Heart left ventricle (tissue), 16 donors: ENCODE measurements around the gene ZFYVE27. TPM values are rescaled to one million over a fixed set of nuclear protein-coding genes. Genes with fewer than 3 reads are reported as not detected.
A peak's percentile ranks its signal among the peaks of the same experiment; 100 is the strongest.

ENCODE experiments used
- ATAC-seq, 4 donors: fragments of 200-7000 bp; cut with Tn5 transposase; one replicate each; pipeline ENCODE4 v1.9.1; 2020 to 2022; ENCODE audit warnings: moderate library complexity in 4 of 4, mild to moderate bottlenecking in 3 of 4, moderate number of reproducible peaks in 1 of 4
- DNase-seq, 5 donors: peaks; one replicate each; pipeline ENCODE4 v3.0.0-alpha.2; 2020
- H3K27ac ChIP-seq, 12 donors: fragments of 200-600 bp; sonication (generic) in 4 of 12; one replicate each; pipeline versions ENCODE4 v1.5.0 to v1.8.0; 2016 to 2022; ENCODE audit warnings: mild to moderate bottlenecking in 2 of 12
- H3K27me3 ChIP-seq, 9 donors: fragments of 200-600 bp; sonication (generic) in 2 of 9; one replicate each; pipeline versions ENCODE4 v1.5.1 to v1.8.0; 2016 to 2022; ENCODE audit warnings: mild to moderate bottlenecking in 3 of 9
- H3K36me3 ChIP-seq, 9 donors: fragments of 200-600 bp; sonication (generic) in 2 of 9; one replicate each; pipeline versions ENCODE4 v1.5.0 to v1.8.0; 2018 to 2022; ENCODE audit warnings: mild to moderate bottlenecking in 2 of 9
- H3K4me1 ChIP-seq, 12 donors: fragments of 200-600 bp; sonication (generic) in 4 of 12; one replicate each; pipeline versions ENCODE4 v1.5.0 to v1.8.0; 2016 to 2022; ENCODE audit warnings: mild to moderate bottlenecking in 3 of 12
- H3K4me3 ChIP-seq, 12 donors: fragments of 200-600 bp; sonication (generic) in 4 of 12; one replicate each; pipeline versions ENCODE4 v1.5.0 to v1.8.0; 2017 to 2022; ENCODE audit warnings: mild to moderate bottlenecking in 9 of 12, moderate library complexity in 4 of 12
- H3K9me3 ChIP-seq, 12 donors: fragments of 200-600 bp; sonication (generic) in 4 of 12; one replicate each; pipeline versions ENCODE4 v1.5.0 to v1.8.0; 2016 to 2022; ENCODE audit warnings: mild to moderate bottlenecking in 1 of 12
- CTCF ChIP-seq, 12 donors: fragments of 200-600 bp; sonication (generic) in 4 of 12; IDR thresholded peaks; one replicate each; pipeline versions ENCODE4 v1.5.0 to v1.8.0; 2018 to 2022; ENCODE audit warnings: antibody characterized with exemption in 12 of 12, mild to moderate bottlenecking in 5 of 12
- POLR2A ChIP-seq, 2 donors: fragments of 450-650 bp; IDR thresholded peaks; one replicate each; pipeline ENCODE4 v1.6.1; 2017; ENCODE audit warnings: antibody characterized with exemption in 2 of 2, mild to moderate bottlenecking in 2 of 2, moderate library complexity in 2 of 2
- WGBS, 4 donors: extraction: QIAGEN DNeasy Blood & Tissue Kit in 2 of 4; methylation state at CpG; one replicate each; pipeline versions ENCODE4 v1.1.5 to v1.1.7; 2013 to 2018; 5-methylcytosine and 5-hydroxymethylcytosine counted together
- intact Hi-C, 10 donors: fragments of 100-400 bp; cut with DNase I; formaldehyde crosslinking; loops; one replicate each; pipeline versions ENCODE4 v1.11.1 to v1.14.2; 2022
- polyA plus RNA-seq, 2 donors: library from polyadenylated mRNA; stranded (reverse); fragments of 200-250 nt; gene quantifications; one replicate each; pipeline ENCODE4 v1.2.3, GENCODE V29; 2013
- total RNA-seq, 9 donors: library from RNA; depleted of rRNA in 2 of 9; stranded (reverse); fragments of >200 nt in 2 of 9; fragmentation: NEBNext Ultra II Directional in 3 of 9; extraction: Animal tissue kit (Norgen Biotek cat#: 25700) in 3 of 9; gene quantifications; one replicate each; pipeline versions ENCODE4 v1.1.0 to v1.2.4, GENCODE V29; 2016 to 2023
- donor health status: ischemic (EF 13 %, LVEDD 7.1; RV severe dilation, severe dysfunction).
- donor health status: healthy with polysubstance abuse.
- donor health status: DM: no; HTN: yes; CAD: no.
- donor health status: DM: no; HTN: no; CAD: no.
- donor health status: ischemic (EF 25% LVEDD 6.9; RV normal size, moderate dysfunction).
- donor health status: ischemic (EF 25% LVEDD 5.7; RV mildly dilated, moderate dysfunction).
- donor health status: healthy.
- donor health status: DM: yes; HTN: yes; CAD: no.
- donor health status: ischemic (EF 35%, LVEDD 5.7; RV mildly dilated, moderate dysfunction).
- donor health status: nonischemic (EF 11% LVEDD 7.7; RV severe dilation, severe dysfunction).
- donor health status: DM: yes; HTN: yes; CAD: no.
- donor health status: PGD.
- donor health status: ischemic (EF 29% LVEDD 5.4; RV normal size, mild dysfunction).
- donor health status: nonischemic (EF 23%, LVEDD 6.1; RV moderate dilation, normal function).

ZFYVE27 gene
- total and polyA plus RNA-seq, 11 donors: 7.3 to 28.5 (median 13.1) TPM

- Histone ChIP-seq H3K36me3 (no peaks in the 10 kb centered on the region), H3K9me3 (no peaks in the 10 kb centered on the region), H3K27ac (peak overlapping the region in 1 of 12 donors; percentile 33), H3K4me3 (peak overlapping the region in 10 of 12 donors; percentile 5 to 37 (median 24)), H3K4me1 (peaks cover 0 to 21% (median 5%) of the 10 kb centered on the region in 12 donors), H3K27me3 (peaks cover 0 to 6% (median 0%) of the 10 kb centered on the region in 9 donors)
- WGBS, 4 donors: 14 to 18% (median 14%) methylated on average over 21 to 22 of the region's 22 CpGs
- TF ChIP-seq POLR2A (IDR thresholded peaks at IDR 0.05): no peak
- TF ChIP-seq CTCF (IDR thresholded peaks at IDR 0.05): peak in 1 of 12 donors; percentile 11
- ATAC-seq (peak; percentile 72 to 89 (median 82)), DNase-seq (peak; percentile 39 to 63 (median 55))
- intact Hi-C loops: no loop called here
Observed at GRCh38 chr10:97788552-97789442, 51.9 kb downstream of the ZFYVE27 start.

- no peaks in the 10 kb centered on the region for H3K9me3 ChIP-seq
- no peak overlapping the region for H3K27ac ChIP-seq
Observed at GRCh38 chr10:97789770-97790397, 53.0 kb downstream of the ZFYVE27 start.

GRCh38 chr10:97791824-97792721 is 55.1 kb downstream of the ZFYVE27 start:
- Histone ChIP-seq H3K36me3 (no peaks in the 10 kb centered on the region), H3K4me1 (peaks cover 0 to 15% (median 5%) of the 10 kb centered on the region in 12 donors), H3K9me3 (no peaks in the 10 kb centered on the region), H3K4me3 (no peak overlapping the region), H3K27me3 (peaks cover 0 to 6% (median 0%) of the 10 kb centered on the region in 9 donors), H3K27ac (no peak overlapping the region)
- DNase-seq (peak; percentile 50 to 81 (median 62)), ATAC-seq (peak in 3 of 4 donors; percentile 56 to 65 (median 63))
- WGBS, 4 donors: 25 to 30% (median 27%) methylated on average over 13 of the region's 13 CpGs
- TF ChIP-seq POLR2A (IDR thresholded peaks at IDR 0.05): no peak
- peak; percentile 75 to 89 (median 84) for TF ChIP-seq CTCF (IDR thresholded peaks at IDR 0.05)
- intact Hi-C loops: loop anchor here (1.0 to 10.0 kb wide), 10 partner anchors 73 to 253 kb away; partner anchors contain the start of gene CRTAC1 (in 1 of the 10)

More at GRCh38 chr10:97789770-97790397, 53.0 kb downstream of the ZFYVE27 start:
- no peaks in the 10 kb centered on the region for H3K36me3 ChIP-seq
- intact Hi-C loops: loop anchor here in 6 of 10 donors (5.0 to 10.0 kb wide), 5 partner anchors 75 to 255 kb away; partner anchors contain the start of gene CRTAC1 (in 1 of the 6)
- peak in 1 of 5 donors; percentile 14 for DNase-seq
- no peak for ATAC-seq
- H3K4me1 ChIP-seq: peaks cover 0 to 15% (median 5%) of the 10 kb centered on the region in 12 donors
- H3K4me3 ChIP-seq: no peak overlapping the region
- 69 to 82% (median 75%) methylated on average over 5 to 6 of the region's 6 CpGs for WGBS, 4 donors
- H3K27me3 ChIP-seq: peaks cover 0 to 6% (median 0%) of the 10 kb centered on the region in 9 donors
- no peak for TF ChIP-seq CTCF (IDR thresholded peaks at IDR 0.05)
- no peak for TF ChIP-seq POLR2A (IDR thresholded peaks at IDR 0.05)
